ENCODE measurements around the gene LARGE1.

GRCh38 chr22:33421859-33422258 lies 498.4 kb downstream of the LARGE1 start:
- TF ChIP-seq POLR2AphosphoS5 (IDR thresholded peaks at IDR 0.05; ENCODE audit: low read depth, low read length) (no peak), POLR2A (IDR thresholded peaks at IDR 0.05; ENCODE audit: low read depth, low read length) (no peak)
